ENCODE measurements around the gene FHOD1. TPM values are rescaled to one million over a fixed set of nuclear protein-coding genes. Genes with fewer than 3 reads are reported as not detected.

FHOD1 gene
- total RNA-seq, 2 experiments from 2014 or later, result 16.5 to 55.0 TPM

DNA sequence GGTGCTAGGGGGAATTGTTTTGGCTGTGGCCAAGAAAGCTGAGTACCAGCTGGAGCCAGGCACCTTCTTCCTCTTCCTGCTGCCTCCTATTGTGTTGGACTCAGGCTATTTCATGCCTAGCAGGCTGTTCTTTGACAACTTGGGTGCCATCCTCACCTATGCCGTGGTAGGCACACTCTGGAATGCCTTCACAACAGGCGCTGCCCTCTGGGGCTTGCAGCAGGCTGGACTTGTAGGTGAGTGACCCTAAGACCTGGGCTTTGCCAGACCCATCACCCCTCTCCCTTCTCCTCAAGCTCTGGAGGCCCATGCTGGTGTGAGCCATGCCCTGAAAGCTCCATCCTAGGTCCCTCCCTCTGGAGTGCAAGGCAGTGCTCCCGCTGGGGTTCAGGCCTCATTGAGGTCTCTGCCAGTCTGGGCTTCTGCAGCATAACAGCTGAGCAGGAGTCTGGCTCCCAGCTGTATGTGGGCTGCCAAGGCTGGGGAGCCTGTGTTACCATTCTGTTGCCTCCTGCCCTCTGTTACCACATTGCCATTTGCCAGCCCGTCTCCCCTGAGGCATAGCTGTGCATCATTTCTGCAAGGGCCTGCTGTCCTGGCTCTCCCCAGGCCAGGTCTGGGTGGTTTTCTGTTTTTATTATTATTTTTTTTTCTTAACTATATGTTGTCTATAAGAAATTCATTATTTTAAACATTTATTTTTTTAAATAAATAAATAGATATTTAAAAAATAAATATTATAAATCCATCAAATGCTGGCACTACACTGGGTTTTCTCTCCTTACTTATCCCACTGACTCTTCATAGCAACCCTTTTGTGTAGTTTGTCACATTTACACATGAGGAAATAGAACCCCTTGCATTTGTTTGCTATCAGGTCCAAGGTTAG, 5.6 kb upstream of the FHOD1 start:
- no TSS peak for BruUV-seq (replicated peaks)
- Histone ChIP-seq H3K4me1 (ENCODE audit: insufficient read depth, low read length, poor library complexity, severe bottlenecking) (peaks cover 8% of the 10 kb centered on the region), H3K9me2 (ENCODE audit: insufficient read depth, low read length) (no peaks in the 10 kb centered on the region), H4K20me1 (ENCODE audit: insufficient read depth, low read length) (no peaks in the 10 kb centered on the region), H3K4me3 (ENCODE audit: low read depth, low read length, poor library complexity, severe bottlenecking) (no peak overlapping the region), H3K9me3 (ENCODE audit: low read length) (no peaks in the 10 kb centered on the region), H3K36me3 (ENCODE audit: insufficient read depth, low read length) (no peaks in the 10 kb centered on the region), H3K4me2 (ENCODE audit: low read length) (no peak overlapping the region), H2AFZ (ENCODE audit: low read length) (no peak overlapping the region), H3K27ac (ENCODE audit: low read depth, low read length, poor library complexity, severe bottlenecking) (no peak overlapping the region), H3K79me2 (ENCODE audit: insufficient read depth, low read depth, low read length) (no peaks in the 10 kb centered on the region)
- DNase-seq (ENCODE audit: low spot score), result no peak
- ChIA-PET CTCF (ENCODE audit: unreplicated experiment) (interaction anchor here (0.6 kb wide), 1 partner anchor 85 kb away, joined by 3 read pairs; no protein-coding TSS in a partner anchor), POLR2A (interaction anchor here (0.7 kb wide), 1 partner anchor 261 kb away, joined by 4 read pairs; no protein-coding TSS in a partner anchor)
- TF ChIP-seq EZH2phosphoT487 (IDR thresholded peaks at IDR 0.05; ENCODE audit: borderline replicate concordance, low read depth, low read length), result no peak
- TF ChIP-seq CTCF (conservative IDR thresholded peaks at IDR 0.05; ENCODE audit: low read length), result no peak
- intact Hi-C loops (cut with micrococcal nuclease; ENCODE audit: unreplicated experiment), result no loop called here

DNA sequence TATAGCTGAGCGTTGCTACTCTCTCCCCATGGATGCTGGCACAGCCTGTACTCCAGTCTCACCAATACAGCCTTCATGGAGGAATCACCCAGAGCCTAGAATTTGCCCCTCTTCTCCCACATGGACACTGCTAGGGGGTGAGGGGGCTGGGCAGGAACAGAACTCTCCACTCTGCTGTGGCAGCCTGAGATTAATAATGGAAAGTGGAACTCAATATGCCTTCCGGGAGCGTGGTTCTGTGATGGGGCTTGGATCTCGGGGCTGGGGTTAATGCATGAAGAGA, 2.7 kb upstream of the FHOD1 start:
- Histone ChIP-seq H4K20me1 (ENCODE audit: insufficient read depth, low read length) (no peaks in the 10 kb centered on the region), H3K36me3 (ENCODE audit: insufficient read depth, low read length) (no peaks in the 10 kb centered on the region), H3K27ac (ENCODE audit: low read depth, low read length, poor library complexity, severe bottlenecking) (no peak overlapping the region), H3K9me2 (ENCODE audit: insufficient read depth, low read length) (no peaks in the 10 kb centered on the region), H3K79me2 (ENCODE audit: insufficient read depth, low read depth, low read length) (no peaks in the 10 kb centered on the region; the same call in 1 of the 2 replicates), H2AFZ (ENCODE audit: low read length) (no peak overlapping the region), H3K9me3 (ENCODE audit: low read length) (no peaks in the 10 kb centered on the region), H3K4me1 (ENCODE audit: insufficient read depth, low read length, poor library complexity, severe bottlenecking) (peaks cover 28% of the 10 kb centered on the region), H3K4me2 (ENCODE audit: low read length) (no peak overlapping the region; the same call in 1 of the 2 replicates), H3K4me3 (ENCODE audit: low read depth, low read length, poor library complexity, severe bottlenecking) (no peak overlapping the region)
- intact Hi-C loops (cut with micrococcal nuclease; ENCODE audit: unreplicated experiment), result no loop called here
- ChIA-PET CTCF (ENCODE audit: unreplicated experiment) (interaction anchor here (0.5 kb wide), 1 partner anchor 24 kb away, joined by 3 read pairs; the partner anchor contains the start of gene TMEM208), POLR2A (interaction anchor here (0.9 to 1.7 kb wide), 2 partner anchors 24 kb away, joined by 3 to 6 read pairs; partner anchors contain the start of gene TMEM208)
- DNase-seq (ENCODE audit: low spot score), result no peak
- BruUV-seq (replicated peaks), result no TSS peak
- TF ChIP-seq EZH2phosphoT487 (IDR thresholded peaks at IDR 0.05; ENCODE audit: borderline replicate concordance, low read depth, low read length), result no peak
- no peak for TF ChIP-seq CTCF (conservative IDR thresholded peaks at IDR 0.05; ENCODE audit: low read length)

All from OCI-LY7 (cell line).